ENCODE measurements around the gene LRRC61.
"Not testable (repeated sequence)": the region's sequence is repeated elsewhere in the genome, so short reads cannot be mapped to it uniquely, and the experiment has no call there.

LRRC61 gene

GRCh38 chr7:150307904-150308303 is 15.3 kb upstream of the LRRC61 start:
- no peak for DNase-seq (ENCODE audit: low spot score)

DNA sequence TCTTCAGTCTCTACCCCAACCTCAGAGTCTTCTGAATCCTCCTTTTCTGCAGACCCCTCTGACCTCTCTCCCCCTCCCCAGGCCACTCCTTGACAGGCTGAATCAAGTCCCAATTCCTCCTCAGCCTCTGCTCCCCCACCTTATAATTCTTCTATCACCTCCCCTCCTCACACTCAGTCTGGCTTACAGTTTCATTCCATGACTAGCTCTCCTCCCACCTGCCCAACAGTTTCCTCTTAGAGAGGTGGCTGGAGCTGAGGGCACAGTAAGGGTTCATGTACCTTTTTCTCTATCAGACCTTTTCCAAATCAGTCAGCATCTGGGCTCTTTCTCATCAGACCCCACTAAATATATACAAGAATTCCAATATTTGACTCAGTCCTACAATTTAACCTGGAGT is 14.6 kb upstream of the LRRC61 start:
- no peak for DNase-seq (ENCODE audit: low spot score)

GRCh38 chr7:150311146-150311545 is 12.0 kb upstream of the LRRC61 start:
- DNase-seq (ENCODE audit: low spot score), result no peak

- no peak for DNase-seq (ENCODE audit: low spot score)
Observed at GRCh38 chr7:150311711-150312110, 11.4 kb upstream of the LRRC61 start.

GRCh38 chr7:150312649-150313366 is 10.3 kb upstream of the LRRC61 start:
- DNase-seq (ENCODE audit: low spot score), result not testable (repeated sequence)

DNA sequence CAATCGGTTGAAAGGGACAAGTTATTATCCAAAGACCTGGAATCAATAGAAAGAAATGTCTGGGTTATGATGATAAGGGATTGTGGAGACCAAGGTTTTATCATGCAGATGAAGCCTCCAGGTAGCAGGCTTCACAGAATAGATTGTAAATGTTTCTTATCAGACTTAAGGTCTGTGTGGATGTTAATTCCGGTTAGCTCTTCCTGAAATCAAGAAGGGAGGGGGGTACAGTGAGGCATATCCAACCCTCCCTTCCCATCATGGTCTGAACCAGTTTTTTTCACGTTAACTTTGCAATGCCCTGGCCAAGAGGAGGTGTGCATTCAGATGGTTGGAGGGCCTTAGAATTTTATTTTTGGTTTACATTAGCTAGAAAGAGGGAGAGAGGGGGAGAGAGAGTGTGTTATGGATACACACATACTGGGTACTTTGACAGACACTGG is 9.8 kb upstream of the LRRC61 start:
- DNase-seq (ENCODE audit: low spot score), result no peak

DNA sequence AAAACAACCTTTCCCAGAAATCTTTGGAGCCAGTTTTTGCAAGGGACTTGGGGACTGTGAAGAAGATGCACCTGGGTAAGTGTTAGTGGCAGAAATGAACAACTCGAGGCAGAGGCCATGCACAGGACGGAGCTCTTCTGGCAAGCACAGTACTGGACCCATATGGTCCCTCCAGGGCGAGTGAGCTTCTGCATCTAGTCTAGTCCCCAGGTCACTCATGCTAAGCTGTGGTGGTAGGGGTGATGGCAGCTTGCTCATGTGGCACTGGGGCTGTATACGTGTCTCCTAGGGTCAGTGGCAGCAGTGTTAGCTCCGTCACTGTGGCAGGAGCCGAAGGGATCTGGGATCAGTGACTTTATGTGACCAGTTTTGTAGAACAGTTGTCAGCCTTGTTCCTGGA is 9.3 kb upstream of the LRRC61 start:
- no peak for DNase-seq (ENCODE audit: low spot score)

- no peak for DNase-seq (ENCODE audit: low spot score)
Observed at GRCh38 chr7:150314639-150315239, 8.4 kb upstream of the LRRC61 start.

- DNase-seq (ENCODE audit: low spot score), result not testable (repeated sequence)
Observed at GRCh38 chr7:150316987-150317386, 6.2 kb upstream of the LRRC61 start.

- DNase-seq (ENCODE audit: low spot score), result no peak
Observed at GRCh38 chr7:150317748-150318444, 5.3 kb upstream of the LRRC61 start.

DNA sequence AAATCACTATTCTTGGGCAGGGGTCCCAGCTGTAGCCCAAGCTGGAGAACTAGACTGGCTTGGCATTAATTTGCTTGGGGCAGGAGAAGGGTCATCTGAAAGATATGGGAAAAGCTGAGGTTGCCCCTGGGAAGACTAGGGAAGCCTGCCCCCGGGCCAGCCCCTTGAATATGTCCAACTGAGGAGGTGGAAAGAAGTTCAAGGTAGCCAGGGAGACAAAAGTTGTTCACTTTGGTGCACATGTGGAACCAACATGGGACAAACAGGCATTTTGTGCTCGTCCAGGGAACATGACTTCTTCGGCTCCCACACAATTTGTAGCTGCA is 1.4 kb upstream of the LRRC61 start:
- DNase-seq (ENCODE audit: low spot score), result no peak

GRCh38 chr7:150322114-150322832 is 882 bp upstream of the LRRC61 start:
- no peak for DNase-seq (ENCODE audit: low spot score)

GRCh38 chr7:150323682-150324372 is 672 bp downstream of the LRRC61 start:
- DNase-seq (ENCODE audit: low spot score), result no peak

DNA sequence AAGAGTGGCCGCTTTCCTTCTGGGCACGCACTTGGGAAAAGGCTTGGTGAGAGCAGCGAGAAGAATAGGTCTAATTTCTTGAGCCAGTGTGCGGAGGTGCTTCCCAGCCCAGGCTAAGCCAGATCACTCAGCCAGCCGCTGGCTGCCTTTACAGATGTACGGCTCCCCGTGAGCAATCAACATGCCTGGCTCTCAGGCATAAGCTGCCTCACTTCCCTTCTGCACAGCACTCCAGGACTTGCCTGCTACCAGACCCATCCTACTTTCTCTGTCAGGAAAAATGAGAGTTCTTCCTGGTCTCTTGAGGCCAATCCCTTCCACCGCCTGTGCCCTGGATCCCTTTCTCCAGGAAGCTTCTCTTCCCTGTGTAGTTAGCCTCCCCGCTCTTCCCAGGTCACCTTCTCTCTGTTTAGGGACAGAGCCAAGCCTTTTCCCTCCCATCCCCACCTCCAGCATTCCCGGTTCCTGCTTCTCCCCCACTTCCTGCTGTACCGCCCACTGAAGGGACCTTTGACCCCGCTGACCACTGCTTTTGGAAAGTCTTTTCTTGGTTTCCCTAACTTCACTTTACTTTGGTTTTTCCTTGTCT is 1.3 kb downstream of the LRRC61 start:
- DNase-seq (ENCODE audit: low spot score), result no peak

DNA sequence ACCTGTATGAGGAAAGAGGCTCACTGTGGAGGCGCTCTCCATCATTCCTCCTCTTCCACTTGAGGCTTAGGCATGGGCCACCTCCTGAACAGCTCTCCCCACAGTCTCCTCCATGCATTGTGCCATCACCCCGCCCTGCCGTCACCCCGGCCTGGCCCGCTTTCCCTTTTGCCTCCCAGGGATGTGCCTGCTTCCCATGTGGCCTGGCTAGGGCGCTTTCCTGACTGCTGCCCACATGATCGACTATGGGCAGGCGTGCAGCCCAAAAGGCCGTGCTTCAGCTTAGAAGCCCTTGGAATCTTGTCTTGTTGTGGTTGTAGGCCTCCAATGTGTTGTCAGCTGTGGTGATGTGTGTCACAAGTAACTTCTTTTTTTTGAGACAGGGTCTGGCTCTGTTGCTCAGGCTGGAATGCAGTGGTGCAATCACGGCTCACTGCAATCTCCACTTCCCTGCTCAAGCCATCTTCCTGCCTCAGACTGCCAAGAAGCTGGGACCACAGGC is 2.0 kb downstream of the LRRC61 start:
- DNase-seq (ENCODE audit: low spot score), result no peak

DNA sequence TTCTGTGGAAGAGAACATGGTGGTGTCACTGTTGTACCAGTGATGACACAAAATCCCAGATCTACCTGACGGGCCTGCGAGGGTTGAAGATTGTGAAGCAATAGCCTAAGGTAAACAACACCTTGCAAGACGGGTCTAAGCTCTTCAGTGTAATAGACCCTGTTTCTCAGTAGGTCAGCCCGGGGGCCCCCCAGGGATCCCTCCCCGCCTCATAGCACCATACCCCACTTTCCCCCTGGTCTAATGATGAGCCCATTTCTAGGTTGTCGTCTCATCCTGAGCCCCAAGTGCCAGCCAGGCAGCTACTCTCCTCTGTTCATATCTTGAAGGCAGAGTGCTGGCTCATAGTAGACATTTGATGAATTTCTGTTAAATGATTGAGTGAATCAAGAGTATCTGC is 2.7 kb downstream of the LRRC61 start:
- DNase-seq (ENCODE audit: low spot score), result no peak

- no peak for DNase-seq (ENCODE audit: low spot score)
Observed at GRCh38 chr7:150326657-150327268, 3.6 kb downstream of the LRRC61 start.

DNA sequence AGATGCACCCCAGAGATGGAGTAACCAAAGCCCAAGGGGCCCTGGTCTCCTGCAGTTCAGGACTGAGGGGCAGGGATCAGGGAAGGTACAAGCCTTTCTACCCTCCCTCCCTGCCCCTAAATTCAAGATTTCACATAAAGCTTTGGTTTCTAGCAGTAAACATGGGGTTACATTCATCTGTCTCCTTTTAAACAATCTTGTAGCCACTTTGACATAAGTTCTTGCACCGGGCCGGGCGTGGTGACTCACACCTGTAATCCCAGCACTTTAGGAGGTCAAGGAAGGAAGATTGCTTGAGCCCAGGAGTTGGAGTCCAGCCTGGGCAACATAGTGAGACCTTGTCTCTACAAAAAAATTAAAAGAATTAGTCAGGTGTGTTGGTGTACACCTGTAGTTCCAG is 4.2 kb downstream of the LRRC61 start:
- no peak for DNase-seq (ENCODE audit: low spot score)

DNA sequence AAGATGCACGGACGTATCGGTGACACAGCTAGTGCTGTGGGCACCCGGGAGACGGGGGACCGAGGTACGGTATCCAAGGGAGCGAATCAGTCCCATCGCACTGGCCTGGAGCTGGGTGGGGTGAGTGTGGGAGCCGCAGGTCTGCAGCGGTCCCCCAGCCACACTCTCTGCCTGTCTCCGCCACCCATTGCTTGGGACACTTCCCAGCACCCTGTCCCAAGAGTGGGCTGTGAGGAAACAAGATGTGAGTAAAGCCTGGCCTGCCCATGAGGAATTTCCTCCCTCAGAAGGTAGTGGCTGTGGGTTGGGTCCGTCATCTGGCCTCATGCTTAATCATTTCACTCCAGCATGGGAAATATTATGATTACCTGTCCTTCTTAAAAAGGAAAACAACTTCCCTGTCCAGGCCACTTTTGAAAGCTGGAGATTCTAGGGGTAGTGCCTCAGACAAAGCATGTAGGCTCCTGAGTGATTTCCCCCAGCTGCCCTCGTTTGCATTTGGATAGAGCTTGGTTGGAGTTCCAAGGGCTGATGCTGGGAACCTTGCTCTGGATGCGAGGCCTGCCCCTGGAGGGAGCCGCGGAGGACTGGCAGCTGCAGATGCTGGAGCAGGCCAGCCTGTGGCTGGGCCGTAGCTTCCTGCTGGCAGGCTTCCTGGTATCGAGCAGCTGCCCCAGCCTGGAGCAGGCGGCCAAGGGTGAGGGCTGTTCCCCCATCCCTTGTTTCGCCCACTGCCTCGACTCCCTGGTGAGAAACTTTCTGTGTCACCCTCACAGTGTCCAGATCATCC is 6.4 kb downstream of the LRRC61 start:
- DNase-seq (ENCODE audit: low spot score), result no peak

DNA sequence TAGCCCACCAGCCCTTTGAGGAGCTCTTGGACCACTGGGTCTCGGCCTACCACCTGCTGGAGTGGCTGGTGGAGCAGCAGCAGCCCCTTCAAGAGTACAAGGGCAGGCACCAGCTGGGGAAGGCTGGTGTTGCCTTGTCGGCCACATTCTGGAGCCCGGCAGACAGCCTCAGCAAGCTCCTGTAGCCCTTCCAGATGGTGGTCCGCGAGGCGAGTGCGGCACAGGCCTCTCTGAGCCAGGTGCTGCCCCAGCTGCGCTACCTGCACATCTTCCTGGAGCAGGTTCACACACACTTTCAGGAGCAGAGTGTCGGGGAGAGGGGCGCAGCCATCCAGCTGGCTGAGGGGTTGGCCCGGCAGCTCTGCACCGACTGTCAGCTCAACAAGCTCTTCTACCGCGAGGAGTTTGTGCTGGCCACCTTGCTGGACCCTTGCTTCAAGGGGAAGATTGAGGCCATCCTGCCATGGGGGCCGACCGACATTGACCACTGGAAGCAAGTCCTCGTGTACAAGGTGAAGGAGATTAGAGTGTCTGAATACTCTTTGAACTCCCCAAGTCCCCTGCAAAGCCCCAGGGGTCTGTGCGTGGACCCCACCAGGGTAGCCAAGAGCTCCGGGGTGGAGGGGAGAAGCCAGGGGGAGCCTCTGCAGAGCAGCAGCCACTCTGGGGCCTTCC is 7.2 kb downstream of the LRRC61 start:
- no peak for DNase-seq (ENCODE audit: low spot score)

Measured in HuH-7 (cell line).